Measurements from ENCODE around the gene ST7.

ST7 gene

DNA sequence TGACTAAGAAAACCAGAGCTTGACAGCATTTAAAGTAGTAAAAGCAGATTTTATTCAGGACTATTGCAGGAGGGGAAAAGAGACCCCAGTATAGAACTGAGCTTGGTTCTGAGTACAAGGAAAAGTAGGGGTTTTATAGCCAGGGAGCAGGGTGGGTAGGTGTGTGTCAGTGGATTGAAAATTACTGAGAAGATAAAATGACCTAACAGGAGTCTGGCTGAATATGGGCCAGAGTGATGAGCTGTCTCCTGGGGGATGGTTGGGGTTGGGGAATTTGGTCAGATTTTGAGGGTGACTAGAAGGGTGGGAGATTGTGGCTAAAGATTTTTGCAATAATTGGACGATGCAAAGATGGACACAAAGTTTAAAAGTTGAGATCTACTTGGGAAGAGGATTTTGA lies 114.0 kb downstream of the ST7 start:
- no peak for DNase-seq (ENCODE audit: low read depth)

GRCh38 chr7:117068511-117069145 lies 115.3 kb downstream of the ST7 start:
- DNase-seq (ENCODE audit: low read depth), result no peak

DNA sequence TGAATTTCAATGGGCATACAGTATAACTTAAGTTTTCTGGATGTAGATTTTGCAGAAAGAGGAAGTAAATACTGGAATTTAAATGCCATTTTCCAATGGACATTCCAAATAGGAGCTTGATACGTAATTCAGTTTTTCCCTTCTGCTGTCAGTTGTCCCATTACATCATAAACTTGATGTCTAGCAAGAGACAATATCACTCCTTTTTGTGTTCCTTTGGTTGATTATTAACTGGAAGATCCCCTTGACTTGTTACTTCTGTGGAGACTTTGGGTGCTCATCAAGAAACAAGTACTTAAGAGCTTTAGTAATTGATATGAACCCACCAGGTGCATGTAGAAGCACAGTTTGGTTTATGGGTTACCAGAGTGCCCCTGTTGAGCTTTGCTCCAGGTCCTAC lies 116.1 kb downstream of the ST7 start:
- no peak for DNase-seq (ENCODE audit: low read depth)

DNA sequence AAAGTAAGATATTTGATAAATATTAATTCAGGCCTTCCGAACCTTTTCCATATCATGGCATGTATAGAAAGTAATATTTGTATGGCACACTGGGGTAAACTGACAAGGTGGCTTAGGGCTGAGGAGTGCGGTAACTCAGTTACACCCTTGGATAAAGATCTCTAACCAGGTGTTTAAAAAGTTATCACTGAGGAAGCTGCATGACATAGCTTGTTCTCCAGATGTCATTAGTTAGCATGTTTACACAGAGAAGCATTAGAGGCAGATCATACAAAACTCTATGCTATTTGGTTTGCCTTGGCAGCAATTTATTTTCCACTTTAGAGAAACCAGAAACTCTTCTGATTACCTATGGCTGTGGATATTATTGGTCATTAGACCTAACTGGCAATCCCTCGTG lies 118.2 kb downstream of the ST7 start:
- DNase-seq (ENCODE audit: low read depth), result no peak

DNA sequence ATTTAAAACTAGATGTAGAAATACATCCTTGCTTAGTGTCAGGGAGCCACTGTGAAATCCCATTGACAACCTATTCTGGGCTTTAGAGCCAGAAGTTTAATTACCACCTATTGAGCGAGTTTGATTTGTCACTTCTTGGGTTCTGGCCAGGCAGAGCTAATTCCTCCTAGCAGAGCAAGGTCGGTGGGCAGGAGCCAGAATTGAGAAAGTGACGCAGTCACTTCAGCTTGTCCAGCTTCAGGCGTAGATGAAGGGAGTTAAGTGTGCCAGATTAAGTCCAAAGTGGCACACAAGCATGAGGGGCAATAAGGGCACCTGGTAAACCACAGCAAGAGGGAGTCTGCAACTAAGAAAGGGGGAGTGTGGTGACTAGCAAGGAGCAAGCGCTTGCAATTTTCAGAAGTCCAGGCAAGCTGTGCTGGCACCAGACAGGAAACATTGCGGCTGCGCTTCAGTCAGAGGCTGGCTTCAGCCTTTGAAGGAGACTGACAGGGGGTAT lies 119.4 kb downstream of the ST7 start:
- DNase-seq (ENCODE audit: low read depth), result no peak

GRCh38 chr7:117074378-117074777 lies 121.1 kb downstream of the ST7 start:
- DNase-seq (ENCODE audit: low read depth), result no peak

- DNase-seq (ENCODE audit: low read depth), result no peak
Observed at GRCh38 chr7:117075934-117076333, 122.6 kb downstream of the ST7 start.

DNA sequence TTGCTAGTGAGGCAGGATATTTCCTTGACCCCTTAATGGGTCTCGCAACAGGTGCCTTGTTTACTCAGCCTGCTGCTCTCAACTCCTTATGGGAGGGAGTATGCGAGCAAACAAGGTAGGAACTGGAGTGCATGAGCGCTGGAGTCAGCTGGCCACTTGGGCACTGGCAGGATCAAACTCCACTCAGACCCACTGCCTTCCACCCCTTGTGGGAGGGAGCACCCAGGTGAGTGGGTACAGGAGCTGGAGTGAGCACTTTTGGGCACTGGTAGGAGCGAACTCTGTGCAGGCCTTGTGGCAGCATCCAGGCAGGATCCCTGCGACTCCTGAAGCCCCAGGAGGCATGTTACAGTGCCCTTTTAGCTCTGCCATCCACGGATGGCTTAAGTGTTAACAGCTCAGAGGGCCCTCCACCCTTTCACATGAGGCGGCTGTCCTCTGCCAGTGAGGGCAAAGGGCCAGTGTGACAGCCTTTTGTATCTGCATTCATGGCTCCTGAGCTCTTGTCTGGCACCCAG lies 123.2 kb downstream of the ST7 start:
- DNase-seq (ENCODE audit: low read depth), result no peak

DNA sequence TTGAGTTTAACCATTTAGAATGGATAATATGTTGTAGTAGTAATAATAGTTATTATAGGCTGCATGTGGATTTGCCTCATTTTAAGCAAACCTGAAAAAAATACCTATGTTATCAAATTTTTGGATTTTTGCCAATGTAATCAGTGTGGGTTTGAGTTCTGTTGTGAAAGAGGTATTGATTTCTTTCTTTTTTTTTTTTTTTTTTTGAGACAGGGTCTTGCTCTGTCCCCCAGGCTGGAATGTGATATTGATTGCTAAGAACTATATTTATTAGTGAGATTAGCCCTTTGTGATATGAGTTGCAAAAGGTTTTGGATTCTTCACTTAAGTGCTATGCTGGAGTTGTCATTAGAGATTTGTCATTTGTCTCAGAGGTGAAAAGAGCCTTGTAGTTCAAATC lies 124.4 kb downstream of the ST7 start:
- no peak for DNase-seq (ENCODE audit: low read depth)

DNA sequence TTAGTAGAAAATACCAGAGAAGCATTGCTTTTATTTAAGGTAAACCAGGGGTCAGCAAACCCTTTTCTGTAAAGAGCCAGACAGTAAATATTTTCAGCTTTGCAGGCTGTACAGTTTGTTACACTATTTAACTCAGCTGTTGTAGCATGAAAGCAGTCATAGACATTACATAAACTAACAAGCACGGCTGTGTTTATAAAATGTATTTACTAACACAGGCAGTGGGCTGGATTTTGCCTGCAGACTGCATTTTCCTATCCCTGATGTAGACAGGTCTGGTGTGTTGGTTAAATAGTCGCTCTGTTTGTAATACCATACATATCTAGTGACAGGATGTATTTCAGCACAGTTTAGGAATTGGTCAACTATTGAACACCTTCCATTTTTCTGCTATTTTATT lies 129.3 kb downstream of the ST7 start:
- DNase-seq (ENCODE audit: low read depth), result no peak

- DNase-seq (ENCODE audit: low read depth), result no peak
Observed at GRCh38 chr7:117083648-117084047, 130.3 kb downstream of the ST7 start.

- DNase-seq (ENCODE audit: low read depth), result no peak
Observed at GRCh38 chr7:117084286-117084685, 131.0 kb downstream of the ST7 start.

GRCh38 chr7:117085275-117085674 lies 132.0 kb downstream of the ST7 start:
- DNase-seq (ENCODE audit: low read depth), result no peak

- no peak for DNase-seq (ENCODE audit: low read depth)
Observed at GRCh38 chr7:117085769-117086463, 132.6 kb downstream of the ST7 start.

- no peak for DNase-seq (ENCODE audit: low read depth)
Observed at GRCh38 chr7:117086788-117087187, 133.5 kb downstream of the ST7 start.

- no peak for DNase-seq (ENCODE audit: low read depth)
Observed at GRCh38 chr7:117087639-117088396, 134.5 kb downstream of the ST7 start.

DNA sequence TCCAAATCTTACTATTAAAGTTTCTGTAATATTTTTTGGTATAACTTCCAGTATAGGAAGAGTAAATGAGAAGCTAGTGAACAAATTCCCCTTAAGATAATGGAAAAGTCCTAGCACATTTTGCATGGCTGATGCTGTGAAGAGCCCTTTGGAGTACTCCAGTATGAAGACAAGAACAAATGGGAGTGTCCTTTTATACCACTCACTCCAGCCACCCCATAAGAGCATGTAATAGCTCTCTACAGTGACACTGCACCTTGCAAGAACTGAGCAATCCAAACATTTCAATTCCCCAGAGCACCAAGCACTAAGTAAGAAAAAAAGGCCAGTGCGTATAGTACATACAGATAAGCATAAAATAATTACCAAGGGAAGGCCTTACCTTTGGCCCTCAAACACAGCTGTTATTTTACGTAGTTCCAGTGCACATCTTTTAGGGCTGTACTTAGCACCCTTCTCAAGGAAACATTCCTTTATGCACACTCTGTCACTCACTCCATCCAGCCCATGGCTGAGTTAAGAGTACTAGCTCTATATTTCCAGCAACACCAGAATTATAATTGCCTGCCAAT lies 135.4 kb downstream of the ST7 start:
- no peak for DNase-seq (ENCODE audit: low read depth)

- no peak for DNase-seq (ENCODE audit: low read depth)
Observed at GRCh38 chr7:117090791-117091190, 137.5 kb downstream of the ST7 start.

DNA sequence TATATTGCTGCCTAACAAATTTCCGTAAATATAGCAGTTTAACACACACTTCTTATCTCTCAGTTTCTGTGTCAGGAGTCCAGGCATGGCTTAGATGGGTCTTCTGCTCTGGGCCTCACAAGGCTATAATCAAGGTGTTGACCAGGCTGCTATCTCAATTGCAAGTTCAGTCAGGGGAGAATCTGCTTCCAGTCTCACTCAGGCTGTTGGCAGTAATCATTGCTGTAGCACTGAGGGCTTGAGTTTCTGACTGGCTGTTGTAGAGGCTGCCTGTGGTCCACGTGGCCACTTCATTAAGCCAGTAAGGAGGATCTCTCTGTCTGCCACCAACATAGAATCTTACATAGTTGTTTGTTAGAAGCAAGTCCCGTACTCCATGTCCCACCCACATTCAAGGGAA lies 138.4 kb downstream of the ST7 start:
- DNase-seq (ENCODE audit: low read depth), result no peak

- no peak for DNase-seq (ENCODE audit: low read depth)
Observed at GRCh38 chr7:117092785-117093184, 139.5 kb downstream of the ST7 start.

- DNase-seq (ENCODE audit: low read depth), result no peak
Observed at GRCh38 chr7:117094457-117094856, 141.2 kb downstream of the ST7 start.

- DNase-seq (ENCODE audit: low read depth), result no peak
Observed at GRCh38 chr7:117095055-117095454, 141.8 kb downstream of the ST7 start.

- no peak for DNase-seq (ENCODE audit: low read depth)
Observed at GRCh38 chr7:117096330-117096729, 143.0 kb downstream of the ST7 start.
